DMS 273 (cell line): ENCODE measurements around the gene RAB17.

ENCODE experiments used
- DNase-seq: peaks from one replicate; lab custom pipeline; 2025; ENCODE audit not compliant: unreplicated experiment; lab: John Stamatoyannopoulos, UW

RAB17 gene

DNA sequence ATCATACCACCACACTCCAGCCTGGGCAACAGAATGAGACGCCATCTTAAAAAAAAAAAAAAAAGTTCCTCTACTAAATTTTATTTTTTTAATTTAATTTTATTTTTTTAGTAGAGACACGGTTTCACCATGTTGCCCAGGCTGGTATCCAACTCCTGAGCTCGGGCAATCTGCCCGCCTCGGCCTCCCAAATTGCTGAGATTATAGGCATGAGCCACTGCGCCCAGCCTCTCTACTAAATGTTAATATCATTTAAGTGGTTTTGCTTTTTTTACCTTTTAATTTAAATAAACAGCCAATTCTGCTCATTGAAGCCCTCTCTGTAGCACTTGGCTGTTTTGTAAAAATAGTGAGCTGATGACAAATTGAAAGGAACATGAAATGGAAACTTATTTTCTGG is 9.2 kb downstream of the RAB17 start:
- DNase-seq, result no peak

DNA sequence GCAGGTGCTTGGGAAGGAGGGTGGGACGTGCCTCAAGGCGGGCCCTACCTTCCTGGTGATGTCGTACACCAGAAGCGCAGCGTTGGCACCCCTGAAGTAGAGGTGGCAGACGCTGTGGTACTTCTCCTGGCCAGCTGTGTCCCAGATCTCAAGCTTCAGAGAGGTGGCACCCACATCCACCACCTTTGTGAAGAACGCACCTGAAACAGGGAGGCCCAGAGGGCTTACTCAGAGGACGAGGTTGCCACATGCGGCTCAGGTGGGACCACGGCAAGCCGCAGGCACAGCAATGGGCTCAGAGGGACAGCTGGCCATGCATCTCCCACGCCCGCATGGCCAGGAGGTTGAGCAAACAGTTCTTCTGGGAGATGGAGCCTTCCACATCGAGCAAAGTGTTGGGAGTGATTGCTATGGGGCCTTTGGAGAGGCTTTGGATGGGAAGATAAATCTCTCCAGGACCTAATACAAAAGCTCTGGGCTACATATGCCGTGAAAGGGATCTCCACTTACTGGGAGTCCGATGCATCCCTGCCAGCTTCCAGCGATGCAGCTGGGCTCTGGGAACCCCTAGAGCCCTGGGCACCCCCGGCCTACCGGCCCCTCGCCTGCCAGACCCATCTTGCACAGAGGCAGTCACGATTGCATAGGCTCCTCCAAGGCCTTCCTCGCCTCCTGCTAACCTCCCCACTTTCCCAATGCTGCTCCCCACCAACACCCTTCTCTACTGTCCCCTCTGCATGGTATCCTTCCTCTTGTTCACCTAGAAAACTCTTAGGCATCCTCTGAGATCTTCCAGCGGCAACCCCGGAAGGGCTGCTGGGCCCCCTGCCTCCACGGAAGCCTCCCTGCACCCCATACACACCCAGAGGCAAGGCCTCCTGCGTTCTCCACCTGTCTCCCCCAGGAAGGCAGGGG is 12.3 kb downstream of the RAB17 start:
- DNase-seq, result no peak

- DNase-seq, result no peak
Observed at GRCh38 chr2:237577458-237577857, 13.1 kb downstream of the RAB17 start.

DNA sequence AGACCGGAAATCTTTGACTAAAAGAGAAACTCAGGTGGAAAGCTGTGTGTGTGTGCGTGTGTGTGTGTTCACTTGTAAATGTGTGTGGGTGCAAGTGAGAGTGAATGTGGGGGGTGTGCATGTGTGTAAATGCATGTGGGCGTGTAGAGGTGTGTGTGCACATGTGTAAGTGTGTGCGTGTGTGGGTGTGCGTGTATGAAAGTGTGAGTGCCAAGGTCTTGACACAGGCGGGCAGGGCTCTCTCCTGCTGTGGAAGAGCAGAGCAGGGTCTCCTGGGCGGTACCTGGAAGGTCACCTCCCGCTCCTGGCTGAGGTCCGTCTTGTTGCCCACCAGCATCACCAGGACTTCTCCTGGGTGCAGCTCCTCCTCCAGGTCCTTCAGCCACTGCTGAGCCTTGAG is 13.6 kb downstream of the RAB17 start:
- DNase-seq, result no peak

DNA sequence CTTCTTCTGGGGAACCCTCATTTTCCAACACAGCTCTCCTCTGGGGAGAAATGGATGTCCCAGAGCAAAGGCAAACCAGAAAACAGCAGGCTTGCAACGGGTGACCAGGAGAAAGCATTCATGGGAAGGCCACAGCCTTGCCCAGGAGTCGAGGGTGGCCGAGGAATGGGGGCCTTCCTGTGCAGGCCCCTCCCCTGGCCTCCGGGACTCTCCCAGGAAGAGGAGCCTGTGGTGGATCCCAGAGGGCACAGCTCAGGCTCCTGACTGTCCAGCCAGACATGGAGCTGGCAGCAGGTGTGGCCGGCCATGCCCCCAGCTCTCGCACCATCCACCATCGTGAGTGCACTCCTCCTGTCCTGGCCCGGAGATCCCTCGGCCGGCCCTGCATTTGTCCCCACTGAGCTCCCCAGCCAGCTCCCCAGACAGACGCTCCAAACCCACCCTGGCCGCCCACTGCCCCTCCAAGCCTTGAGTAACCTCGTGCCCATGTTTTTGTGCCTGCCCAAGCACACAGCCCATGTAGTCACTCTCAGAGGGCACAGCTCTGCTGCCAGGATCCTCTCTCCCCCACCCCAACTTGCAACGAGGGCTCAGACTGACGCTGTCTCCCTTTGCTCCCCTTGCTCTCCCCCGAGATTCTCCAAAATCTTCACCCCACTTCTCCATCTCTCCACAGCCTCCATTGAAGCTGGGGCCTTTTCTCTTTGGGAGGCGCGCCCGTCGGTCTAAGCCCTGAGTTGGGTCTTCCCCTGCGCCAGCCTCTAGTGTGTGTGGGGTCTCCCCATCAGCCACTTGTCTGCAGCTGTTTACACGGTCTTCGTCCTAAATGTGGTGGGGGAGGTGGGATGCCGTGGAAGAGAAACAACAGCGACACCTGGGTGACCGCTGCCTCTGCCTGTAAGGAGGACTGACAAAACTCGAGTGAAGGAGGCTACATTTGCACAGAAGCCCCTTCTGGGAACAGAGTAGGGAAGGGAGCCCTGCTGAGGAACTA is 14.4 kb downstream of the RAB17 start:
- DNase-seq, result no peak

- no peak for DNase-seq
Observed at GRCh38 chr2:237574894-237575868, 15.4 kb downstream of the RAB17 start.

DNA sequence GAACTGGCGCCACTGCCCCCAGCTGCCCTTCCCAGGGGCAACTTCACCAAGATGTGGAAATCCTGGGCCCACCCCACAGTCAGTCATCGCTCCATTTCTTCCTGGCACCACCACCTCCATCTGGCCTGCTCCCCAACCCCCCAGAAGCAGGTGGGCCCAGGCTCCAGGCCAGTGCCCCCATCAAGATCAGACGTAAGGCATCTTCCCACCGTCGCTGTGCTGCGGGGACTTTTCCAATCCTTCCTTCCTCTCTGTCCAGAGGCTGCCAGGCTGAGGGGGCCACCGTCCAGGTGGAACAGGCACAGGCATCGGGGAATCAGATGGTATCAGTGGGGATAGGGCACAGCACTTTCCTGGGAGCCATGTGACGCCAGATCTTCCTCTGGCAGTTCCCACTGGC is 16.1 kb downstream of the RAB17 start:
- no peak for DNase-seq

- no peak for DNase-seq
Observed at GRCh38 chr2:237573721-237574415, 16.7 kb downstream of the RAB17 start.

DNA sequence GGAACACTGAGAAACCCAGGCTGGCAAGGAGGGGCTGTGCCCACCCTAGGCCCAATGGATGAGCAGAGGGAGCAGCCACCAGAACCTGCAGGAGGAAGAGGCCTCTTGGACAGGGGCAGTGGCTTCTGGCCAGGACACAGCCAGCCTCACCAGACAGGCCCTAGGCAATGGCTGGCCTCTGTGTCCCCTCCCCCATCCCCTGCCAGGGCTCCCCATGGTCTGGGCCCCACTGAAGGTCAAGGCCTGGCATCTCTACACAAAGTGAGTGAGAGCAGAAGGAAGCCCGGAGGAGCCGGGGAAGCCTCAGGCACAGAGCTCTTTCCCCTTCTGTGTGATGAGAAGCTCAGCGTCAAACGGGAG is 17.8 kb downstream of the RAB17 start:
- DNase-seq, result no peak

- peak; percentile 95 for DNase-seq
Observed at GRCh38 chr2:237572021-237572741, 18.4 kb downstream of the RAB17 start.

DNA sequence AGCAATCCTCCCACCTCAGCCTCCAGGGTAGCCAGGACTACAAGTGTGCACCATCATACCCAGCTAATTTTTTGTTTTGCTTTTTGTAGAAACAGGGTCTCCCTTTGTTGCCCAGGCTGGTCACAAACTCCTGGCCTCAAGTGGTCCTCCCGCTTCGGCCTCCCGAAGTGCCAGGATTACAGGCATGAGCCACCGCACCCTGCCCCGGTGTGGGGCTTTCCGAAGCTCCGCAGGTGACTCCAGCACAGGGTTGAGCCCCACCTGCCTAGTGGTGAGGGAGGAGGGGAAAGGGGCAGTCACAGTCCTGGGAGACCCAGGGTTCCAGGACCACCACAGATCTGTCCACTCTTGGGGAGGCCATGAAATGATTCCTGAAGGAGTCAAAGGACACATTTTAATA is 19.0 kb downstream of the RAB17 start:
- no peak for DNase-seq

- DNase-seq, result no peak
Observed at GRCh38 chr2:237570776-237571335, 19.7 kb downstream of the RAB17 start.

- no peak for DNase-seq
Observed at GRCh38 chr2:237569896-237570295, 20.6 kb downstream of the RAB17 start.

DNA sequence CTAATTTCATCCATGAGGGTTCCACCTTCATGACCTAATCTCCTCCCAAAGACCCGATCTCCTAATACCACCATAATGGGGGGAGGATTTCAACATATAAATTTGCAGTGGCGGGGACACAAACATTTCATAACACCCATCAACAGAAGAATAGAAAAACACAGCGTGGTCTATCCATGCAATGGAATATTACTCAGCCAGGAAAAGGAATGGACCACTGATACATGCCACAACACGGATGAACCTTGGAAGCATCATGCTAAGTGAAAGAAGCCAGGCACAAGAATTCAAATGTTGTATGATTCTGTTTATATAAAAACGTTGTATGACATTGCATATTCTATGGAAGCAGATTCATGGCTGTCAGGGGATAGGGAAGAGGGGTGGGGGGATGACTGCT is 21.5 kb downstream of the RAB17 start:
- DNase-seq, result no peak

DNA sequence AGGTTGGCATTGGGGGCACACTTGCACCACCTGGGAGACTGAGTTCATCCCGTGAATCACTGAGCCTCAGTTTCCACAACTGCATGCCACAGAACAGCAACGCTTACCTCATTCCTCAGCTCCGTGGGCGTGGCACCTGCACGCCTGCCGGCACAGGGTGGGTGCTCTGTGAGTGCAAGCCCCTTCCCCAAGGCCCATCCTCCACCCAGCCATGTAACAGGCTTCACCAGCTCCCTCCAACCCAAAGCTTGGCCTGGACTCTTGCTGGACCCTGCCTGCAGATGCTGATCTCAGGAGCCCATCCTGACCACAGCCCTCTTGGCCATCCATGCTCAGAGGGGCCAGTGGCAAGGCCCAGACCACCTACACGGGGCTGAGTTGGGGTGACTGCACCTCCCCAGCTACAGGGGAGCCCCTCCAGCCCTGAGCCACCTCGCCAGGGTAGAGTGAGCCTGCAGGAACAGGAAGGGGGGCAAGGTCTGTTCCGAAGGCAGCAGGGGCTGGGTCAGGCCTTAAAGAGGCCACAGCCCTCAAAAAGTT is 22.3 kb downstream of the RAB17 start:
- DNase-seq, result no peak

- no peak for DNase-seq
Observed at GRCh38 chr2:237567276-237568029, 23.1 kb downstream of the RAB17 start.

GRCh38 chr2:237566401-237567235 is 23.9 kb downstream of the RAB17 start, which contains the start of gene PRLH:
TSS of gene PRLH (plus strand) at chr2:237566574. CDS start at chr2:237566574, 0 bp downstream.
- DNase-seq, result no peak
